OCI-LY7 (cell line): ENCODE measurements around the gene CLDN1. TPM values are rescaled to one million over a fixed set of nuclear protein-coding genes. Genes with fewer than 3 reads are reported as not detected.

ENCODE experiments used
- BruUV-seq: library from RNA; stranded (reverse); fragments of 400-500 nt; replicated peaks from 2 replicates; lab custom pipeline; 2021; lab: Mats Ljungman, UMichigan
- CTCF ChIA-PET: fragments of 300-600 bp; sonication (Branson Sonifier 250); formaldehyde crosslinking; loops from one replicate; lab custom pipeline; 2022; ENCODE audit warnings: antibody characterized with exemption; ENCODE audit not compliant: unreplicated experiment; lab: Charles Lee
- POLR2A ChIA-PET: fragments of 300-600 bp; sonication (Branson Sonifier 250); formaldehyde crosslinking; loops from one replicate; lab custom pipeline; 2022; ENCODE audit warnings: antibody characterized with exemption; lab: Charles Lee
- DNase-seq: peaks from one replicate; pipeline ENCODE4 v3.0.0-alpha.2; 2015; ENCODE audit warnings: low spot score
- H2AFZ ChIP-seq: fragments of 200-600 bp; sonication (generic), shearing (Covaris generic); 2 replicates; pipeline ENCODE4 v1.6.1; 2014; ENCODE audit warnings: mild to moderate bottlenecking, antibody characterized with exemption, low read length, moderate library complexity
- H3K27ac ChIP-seq: fragments of 200-600 bp; sonication (generic); 2 replicates; pipeline ENCODE4 v1.5.1; 2014; ENCODE audit warnings: mixed run types, low read depth, mild to moderate bottlenecking, moderate library complexity, low read length, inconsistent platforms; ENCODE audit not compliant: poor library complexity, severe bottlenecking
- H3K36me3 ChIP-seq: fragments of 200-600 bp; sonication (generic); 2 replicates; pipeline ENCODE4 v1.6.1; 2014; ENCODE audit warnings: mild to moderate bottlenecking, antibody characterized with exemption, low read length, moderate library complexity, mixed read lengths; ENCODE audit not compliant: insufficient read depth
- H3K4me1 ChIP-seq: fragments of 200-600 bp; sonication (generic); 2 replicates; pipeline ENCODE4 v1.5.1; 2014; ENCODE audit warnings: mild to moderate bottlenecking, low read length; ENCODE audit not compliant: insufficient read depth, poor library complexity, severe bottlenecking
- H3K4me2 ChIP-seq: fragments of 200-600 bp; sonication (generic); 2 replicates; pipeline ENCODE4 v1.6.1; 2014; ENCODE audit warnings: mild to moderate bottlenecking, low read length
- H3K4me3 ChIP-seq: fragments of 200-600 bp; sonication (generic); 2 replicates; pipeline ENCODE4 v1.5.1; 2014; ENCODE audit warnings: mild to moderate bottlenecking, low read depth, low read length; ENCODE audit not compliant: poor library complexity, severe bottlenecking
- H3K79me2 ChIP-seq: fragments of 200-600 bp; sonication (generic); 2 replicates; pipeline ENCODE4 v1.6.1; 2016; ENCODE audit warnings: low read depth, mild to moderate bottlenecking, low read length, moderate library complexity, mixed read lengths; ENCODE audit not compliant: insufficient read depth
- H3K9me2 ChIP-seq: fragments of 200-600 bp; sonication (generic); 2 replicates; pipeline ENCODE4 v1.6.1; 2016; ENCODE audit warnings: mild to moderate bottlenecking, low read length, mixed read lengths; ENCODE audit not compliant: insufficient read depth
- H3K9me3 ChIP-seq: fragments of 200-600 bp; sonication (generic); 2 replicates; pipeline ENCODE4 v1.6.1; 2014; ENCODE audit warnings: mild to moderate bottlenecking, mixed run types, low read length, mixed read lengths
- H4K20me1 ChIP-seq: fragments of 200-600 bp; sonication (generic); 2 replicates; pipeline ENCODE4 v1.6.1; 2014; ENCODE audit warnings: mild to moderate bottlenecking, antibody characterized with exemption, low read length, moderate library complexity, mixed read lengths; ENCODE audit not compliant: insufficient read depth
- EZH2phosphoT487 ChIP-seq: fragments of 200-600 bp; sonication (generic); IDR thresholded peaks from 2 replicates; pipeline ENCODE4 v1.6.1; 2018; ENCODE audit warnings: low read depth, borderline replicate concordance, mild to moderate bottlenecking, mixed run types, antibody characterized with exemption, low read length, moderate library complexity, mixed read lengths
- intact Hi-C: fragments of 100-400 bp; cut with micrococcal nuclease; formaldehyde crosslinking; loops from one replicate; pipeline ENCODE4 v1.10.0; 2022; ENCODE audit not compliant: unreplicated experiment
- total RNA-seq, 2 experiments: library from RNA; depleted of rRNA in 1 of 2; stranded (reverse); fragments of >200 nt in 1 of 2; shearing (Covaris generic) in 1 of 2; gene quantifications; 2 replicates each; pipeline ENCODE4 v1.2.3, GENCODE V29; 2014 to 2022
- TF ChIP-seq, protein P1 (sequence below): fragments of 200-600 bp; sonication (generic); conservative IDR thresholded peaks from 2 replicates; pipeline ENCODE4 v1.5.1; 2014; ENCODE audit warnings: mild to moderate bottlenecking, antibody characterized with exemption, low read length, moderate library complexity, mixed read lengths

The CLDN1 gene
- total RNA-seq, 2 experiments from 2014 or later: not detected

DNA sequence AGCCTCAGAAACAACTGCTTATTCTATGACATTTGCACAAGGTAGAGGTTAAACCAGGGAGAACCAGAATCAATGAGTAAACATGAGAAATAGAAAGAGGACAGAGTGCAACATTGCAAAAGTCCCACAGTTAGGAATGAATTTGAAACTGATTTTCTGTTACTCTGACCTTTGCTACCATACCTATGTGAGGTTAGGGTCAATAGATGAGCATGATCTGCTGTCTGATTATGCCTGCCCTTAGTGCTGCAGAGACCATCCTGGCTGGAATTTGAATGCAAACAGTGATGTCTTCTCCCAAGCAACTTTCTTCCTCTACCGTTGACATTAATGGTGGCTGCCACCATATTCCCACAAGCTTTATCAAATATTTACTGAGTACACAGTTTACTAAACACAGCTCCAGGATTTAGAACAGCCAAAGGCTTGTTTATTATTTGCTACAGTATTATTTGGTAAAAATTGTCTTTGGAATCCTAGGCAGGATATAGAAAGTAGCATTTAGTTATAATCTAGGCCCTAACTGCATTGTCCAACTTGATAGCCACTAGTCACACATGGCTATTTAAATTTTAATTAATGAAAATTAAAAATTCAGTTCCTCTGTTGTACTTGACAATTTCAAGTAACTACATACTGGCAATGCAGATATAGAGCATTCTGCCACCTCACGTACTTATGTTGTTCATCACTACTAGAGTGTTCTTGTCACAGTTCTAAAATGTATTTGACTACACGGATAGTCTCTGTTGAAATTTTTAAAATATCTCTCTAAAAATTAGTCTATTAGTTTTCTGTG, 8.9 kb upstream of the CLDN1 start:
- intact Hi-C loops: no loop called here
- H3K4me1 ChIP-seq: no peaks in the 10 kb centered on the region
- H3K36me3 ChIP-seq: no peaks in the 10 kb centered on the region
- no peak overlapping the region for H3K4me2 ChIP-seq
- H3K79me2 ChIP-seq: no peaks in the 10 kb centered on the region
- H3K9me2 ChIP-seq: no peaks in the 10 kb centered on the region
- no peak overlapping the region for H3K27ac ChIP-seq
- H3K4me3 ChIP-seq: no peak overlapping the region
- H2AFZ ChIP-seq: no peak overlapping the region
- no TSS peak for BruUV-seq
- ChIA-PET CTCF (no interaction called here), POLR2A (interaction anchor here (0.6 kb wide), 1 partner anchor 13 kb away, joined by 3 read pairs; no protein-coding TSS in a partner anchor)
- no peak for TF ChIP-seq EZH2phosphoT487
- TF ChIP-seq, protein P1, sequence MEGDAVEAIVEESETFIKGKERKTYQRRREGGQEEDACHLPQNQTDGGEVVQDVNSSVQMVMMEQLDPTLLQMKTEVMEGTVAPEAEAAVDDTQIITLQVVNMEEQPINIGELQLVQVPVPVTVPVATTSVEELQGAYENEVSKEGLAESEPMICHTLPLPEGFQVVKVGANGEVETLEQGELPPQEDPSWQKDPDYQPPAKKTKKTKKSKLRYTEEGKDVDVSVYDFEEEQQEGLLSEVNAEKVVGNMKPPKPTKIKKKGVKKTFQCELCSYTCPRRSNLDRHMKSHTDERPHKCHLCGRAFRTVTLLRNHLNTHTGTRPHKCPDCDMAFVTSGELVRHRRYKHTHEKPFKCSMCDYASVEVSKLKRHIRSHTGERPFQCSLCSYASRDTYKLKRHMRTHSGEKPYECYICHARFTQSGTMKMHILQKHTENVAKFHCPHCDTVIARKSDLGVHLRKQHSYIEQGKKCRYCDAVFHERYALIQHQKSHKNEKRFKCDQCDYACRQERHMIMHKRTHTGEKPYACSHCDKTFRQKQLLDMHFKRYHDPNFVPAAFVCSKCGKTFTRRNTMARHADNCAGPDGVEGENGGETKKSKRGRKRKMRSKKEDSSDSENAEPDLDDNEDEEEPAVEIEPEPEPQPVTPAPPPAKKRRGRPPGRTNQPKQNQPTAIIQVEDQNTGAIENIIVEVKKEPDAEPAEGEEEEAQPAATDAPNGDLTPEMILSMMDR: no peak
- H3K9me3 ChIP-seq: no peaks in the 10 kb centered on the region
- no peak for DNase-seq
- H4K20me1 ChIP-seq: no peaks in the 10 kb centered on the region

DNA sequence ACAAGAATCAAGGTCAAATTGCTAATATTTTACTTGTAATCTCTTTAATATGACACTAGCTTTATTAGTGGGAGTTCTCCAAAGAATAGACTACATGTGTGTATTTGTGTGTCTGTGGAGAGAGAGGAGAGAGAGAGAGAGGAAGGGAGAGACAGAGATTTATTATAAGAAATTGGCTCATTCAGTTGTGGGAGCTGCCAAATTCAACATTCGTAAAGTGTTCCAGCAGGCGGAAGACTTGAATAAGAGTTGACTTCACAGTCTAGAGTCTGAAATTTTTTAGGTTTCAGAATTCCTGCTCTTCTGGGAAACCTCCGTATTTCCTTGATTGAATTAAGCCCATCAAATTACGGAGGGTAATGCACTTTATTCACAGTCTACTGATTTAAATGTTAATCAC, 4.7 kb upstream of the CLDN1 start:
- BruUV-seq: no TSS peak
- DNase-seq: no peak
- Histone ChIP-seq H2AFZ (no peak overlapping the region), H3K9me3 (no peaks in the 10 kb centered on the region), H3K4me1 (no peaks in the 10 kb centered on the region), H3K27ac (no peak overlapping the region), H3K4me2 (no peak overlapping the region), H4K20me1 (no peaks in the 10 kb centered on the region), H3K36me3 (no peaks in the 10 kb centered on the region), H3K4me3 (no peak overlapping the region), H3K9me2 (no peaks in the 10 kb centered on the region), H3K79me2 (no peaks in the 10 kb centered on the region)
- intact Hi-C loops: no loop called here
- POLR2A ChIA-PET: interaction anchor here (0.6 to 0.7 kb wide), 3 partner anchors 331 to 538 kb away, joined by 3 read pairs; no protein-coding TSS in a partner anchor
- TF ChIP-seq, protein P1: no peak
- no peak for TF ChIP-seq EZH2phosphoT487
- CTCF ChIA-PET: no interaction called here

DNA sequence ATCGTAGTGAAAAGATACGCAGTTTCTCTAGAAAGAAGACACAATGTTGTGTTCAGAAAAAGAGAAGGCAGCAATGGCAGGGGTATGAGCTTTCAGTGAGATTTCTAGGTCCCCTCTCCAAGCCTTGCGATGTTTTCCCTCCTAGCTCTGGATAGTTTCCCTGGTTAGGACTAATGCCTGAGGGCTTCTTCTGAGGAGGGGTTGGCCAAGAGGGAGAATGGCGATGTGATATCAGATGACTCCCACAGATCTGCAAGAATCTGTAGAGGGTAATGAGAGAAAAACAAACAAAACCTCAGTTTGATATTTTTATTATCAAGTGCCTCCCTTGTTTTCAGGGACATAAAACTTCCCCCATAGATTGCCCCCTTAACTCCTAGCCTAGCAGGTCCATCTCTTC, 4.1 kb upstream of the CLDN1 start:
- no peaks in the 10 kb centered on the region for H3K9me3 ChIP-seq
- intact Hi-C loops: no loop called here
- H2AFZ ChIP-seq: no peak overlapping the region
- no peak overlapping the region for H3K4me3 ChIP-seq
- DNase-seq: no peak
- no peaks in the 10 kb centered on the region for H4K20me1 ChIP-seq
- no peak for TF ChIP-seq EZH2phosphoT487
- TF ChIP-seq, protein P1: no peak
- H3K79me2 ChIP-seq: no peaks in the 10 kb centered on the region
- H3K4me2 ChIP-seq: no peak overlapping the region
- H3K4me1 ChIP-seq: no peaks in the 10 kb centered on the region
- no peaks in the 10 kb centered on the region for H3K36me3 ChIP-seq
- H3K27ac ChIP-seq: no peak overlapping the region
- ChIA-PET CTCF (no interaction called here), POLR2A (interaction anchor here (0.7 kb wide), 1 partner anchor 331 kb away, joined by 3 read pairs; no protein-coding TSS in a partner anchor)
- no peaks in the 10 kb centered on the region for H3K9me2 ChIP-seq
- BruUV-seq: no TSS peak
